Naive thymus-derived CD4-positive, alpha-beta T cell (primary cell): Measurements from ENCODE around the gene DOCK9. TPM values are rescaled to one million over a fixed set of nuclear protein-coding genes. Genes with fewer than 3 reads are reported as not detected.

Source experiments
- ATAC-seq: fragments of 150-1000 bp; cut with Tn5 transposase; 2 replicates; pipeline ENCODE4 v1.10.0; 2021; ENCODE audit warnings: mild to moderate bottlenecking, moderate library complexity
- CTCF ChIA-PET: fragments of 350-600 bp; sonication (Branson Sonifier 250); formaldehyde crosslinking; loops from one replicate; lab custom pipeline; 2021; ENCODE audit warnings: antibody characterized with exemption; lab: Charles Lee
- POLR2A ChIA-PET: fragments of 350-600 bp; sonication (Branson Sonifier 250); formaldehyde crosslinking; loops from one replicate; lab custom pipeline; 2021; ENCODE audit warnings: antibody characterized with exemption, inconsistent platforms; lab: Charles Lee
- DNase-seq, 9 donors: peaks; one replicate each; pipeline versions ENCODE4 v3.0.0 to v3.0.0-alpha.2; 2020 to 2022; ENCODE audit warnings: mixed read lengths in 1 of 9
- H3K27ac ChIP-seq: one replicate; pipeline ENCODE4 v1.7.0; 2013; ENCODE audit warnings: mild to moderate bottlenecking, low read depth, low read length, moderate library complexity
- H3K27me3 ChIP-seq, 2 donors: one replicate each; pipeline ENCODE4 v1.7.0; 2013; ENCODE audit warnings: low read length in 2 of 2, mild to moderate bottlenecking in 2 of 2, moderate library complexity in 2 of 2; ENCODE audit not compliant: control insufficient read depth in 2 of 2, insufficient read depth in 2 of 2
- H3K36me3 ChIP-seq, 3 experiments: 1 replicate in 2 of 3; 2 replicates in 1 of 3; pipeline ENCODE4 v1.7.0; 2013; ENCODE audit warnings: low read length in 3 of 3, mild to moderate bottlenecking in 3 of 3, moderate library complexity in 1 of 3; ENCODE audit not compliant: insufficient read depth in 3 of 3, control insufficient read depth in 2 of 3
- H3K4me1 ChIP-seq, 2 donors: one replicate each; pipeline ENCODE4 v1.7.0; 2013; ENCODE audit warnings: low read length in 2 of 2, mild to moderate bottlenecking in 2 of 2, moderate library complexity in 1 of 2; ENCODE audit not compliant: control insufficient read depth in 2 of 2, insufficient read depth in 2 of 2
- H3K4me3 ChIP-seq: 2 replicates; pipeline ENCODE4 v1.7.0; 2013; ENCODE audit warnings: mild to moderate bottlenecking, low read length
- H3K9me3 ChIP-seq, 3 experiments: 1 replicate in 2 of 3; 2 replicates in 1 of 3; pipeline ENCODE4 v1.7.0; 2013; ENCODE audit warnings: low read length in 3 of 3; ENCODE audit not compliant: control insufficient read depth in 2 of 3
- H3K27ac Mint-ChIP-seq, 9 donors: one replicate each; pipeline ENCODE4 v1.8.0; 2020 to 2022; ENCODE audit warnings: mixed read lengths in 9 of 9, mild to moderate bottlenecking in 8 of 9, moderate library complexity in 5 of 9, inconsistent platforms in 2 of 9
- H3K27me3 Mint-ChIP-seq, 5 donors: one replicate each; pipeline ENCODE4 v1.8.0; 2021 to 2022; ENCODE audit warnings: mixed read lengths in 5 of 5, mild to moderate bottlenecking in 1 of 5
- H3K36me3 Mint-ChIP-seq, 5 donors: one replicate each; pipeline ENCODE4 v1.8.0; 2020 to 2022; ENCODE audit warnings: mixed read lengths in 5 of 5, mild to moderate bottlenecking in 3 of 5, inconsistent platforms in 1 of 5
- H3K4me1 Mint-ChIP-seq, 7 donors: one replicate each; pipeline ENCODE4 v1.8.0; 2020 to 2022; ENCODE audit warnings: mixed read lengths in 7 of 7, mild to moderate bottlenecking in 3 of 7, inconsistent platforms in 1 of 7
- H3K4me3 Mint-ChIP-seq, 10 donors: one replicate each; pipeline ENCODE4 v1.8.0; 2020 to 2022; ENCODE audit warnings: mild to moderate bottlenecking in 10 of 10, mixed read lengths in 10 of 10, moderate library complexity in 6 of 10, inconsistent platforms in 2 of 10
- H3K9me3 Mint-ChIP-seq, 11 donors: one replicate each; pipeline ENCODE4 v1.8.0; 2020 to 2022; ENCODE audit warnings: mixed read lengths in 11 of 11, mild to moderate bottlenecking in 4 of 11, inconsistent platforms in 1 of 11, moderate library complexity in 1 of 11
- intact Hi-C, 2 donors: fragments of 100-400 bp; cut with micrococcal nuclease; formaldehyde crosslinking; loops; one replicate each; pipeline ENCODE4 v1.15.1; 2023
- polyA plus RNA-seq, 2 donors: library from polyadenylated mRNA; unstranded; fragments of 300-500 nt; fragmentation: Illumina TruSeq; gene quantifications; one replicate each; pipeline ENCODE4 v1.2.3, GENCODE V29; 2021
- total RNA-seq, 6 experiments: library from RNA in 5 of 6; stranded (reverse) in 5 of 6; gene quantifications; 1 replicate in 5 of 6; 2 replicates in 1 of 6; pipeline ENCODE4 v1.2.3 and lab custom pipeline; 2021 to 2026

DOCK9 gene
- total and polyA plus RNA-seq, 7 experiments from 2014 or later = 22.2 to 214 (median 122) TPM

DNA sequence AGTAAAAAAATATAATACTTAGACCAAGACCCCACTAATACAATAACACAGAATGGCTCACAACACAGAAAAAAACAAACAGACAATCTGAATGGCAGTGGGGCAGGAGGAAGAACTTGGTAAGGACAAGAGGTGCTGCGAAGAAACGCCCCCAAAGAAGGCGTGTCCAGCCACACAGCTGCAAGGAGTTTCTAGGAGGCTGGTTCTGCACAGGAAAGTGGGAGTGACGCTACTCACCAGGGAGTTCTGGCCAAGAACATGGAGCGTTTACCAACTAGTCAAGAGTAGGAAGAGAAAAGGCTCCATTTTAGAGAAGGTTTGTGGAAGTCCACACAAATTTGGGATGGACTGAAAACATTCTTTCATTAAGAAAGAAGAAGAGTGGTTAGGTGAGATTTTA lies 130.1 kb downstream of the DOCK9 start:
- H3K9me3 ChIP-seq = no peaks in the 10 kb centered on the region

DNA sequence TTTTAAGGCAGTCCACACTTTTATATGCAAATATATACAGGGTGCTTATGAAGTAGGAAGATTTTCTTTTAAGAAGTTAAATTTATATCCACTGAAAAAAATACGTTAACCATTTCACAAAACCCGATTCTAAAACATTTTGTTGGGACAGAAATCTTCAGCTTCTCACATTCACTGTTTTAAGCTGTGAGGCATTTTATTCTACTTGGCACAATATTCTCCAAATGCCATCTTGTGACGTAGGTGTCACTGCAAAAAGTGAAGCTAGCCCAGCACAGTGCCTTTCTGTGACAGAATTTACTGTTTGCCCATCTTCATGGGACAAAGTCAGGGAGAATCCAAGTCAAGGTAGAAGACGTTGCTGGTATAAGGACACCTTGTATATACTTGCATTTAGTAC lies 130.9 kb downstream of the DOCK9 start:
- DNase-seq = no peak
- Mint-ChIP-seq H3K27me3 (no peaks in the 10 kb centered on the region), H3K27ac (peak overlapping the region in 1 of 9 donors; percentile 79), H3K9me3 (no peaks in the 10 kb centered on the region), H3K4me3 (no peak overlapping the region), H3K36me3 (peaks cover 25 to 56% (median 36%) of the 10 kb centered on the region in 5 donors), H3K4me1 (peaks cover 1 to 10% (median 9%) of the 10 kb centered on the region in 7 donors)
- no peak overlapping the region for H3K27ac ChIP-seq
- no peak for ATAC-seq
- ChIA-PET POLR2A (no interaction called here), CTCF (no interaction called here)
- no peaks in the 10 kb centered on the region for H3K4me1 ChIP-seq
- intact Hi-C loops = loop anchor here in 1 of 2 donors (10.0 kb wide), 1 partner anchor 162 kb away; no protein-coding TSS in a partner anchor
- no peaks in the 10 kb centered on the region for H3K27me3 ChIP-seq
- H3K36me3 ChIP-seq = peaks cover 0 to 43% (median 5%) of the 10 kb centered on the region in 3 experiments
- H3K4me3 ChIP-seq = no peak overlapping the region
- no peaks in the 10 kb centered on the region for H3K9me3 ChIP-seq

More for the DNA sequence above, 130.1 kb downstream of the DOCK9 start:
- no peak for ATAC-seq
- Histone ChIP-seq H3K4me1 (no peaks in the 10 kb centered on the region), H3K4me3 (no peak overlapping the region), H3K27ac (no peak overlapping the region), H3K27me3 (no peaks in the 10 kb centered on the region), H3K36me3 (peaks cover 0 to 47% (median 5%) of the 10 kb centered on the region in 3 experiments)
- intact Hi-C loops = loop anchor here in 1 of 2 donors (10.0 kb wide), 1 partner anchor 163 kb away; no protein-coding TSS in a partner anchor
- ChIA-PET CTCF (no interaction called here), POLR2A (no interaction called here)
- no peak overlapping the region for H3K4me3 Mint-ChIP-seq
- peaks cover 1 to 8% (median 7%) of the 10 kb centered on the region in 7 donors for H3K4me1 Mint-ChIP-seq
- H3K27me3 Mint-ChIP-seq = no peaks in the 10 kb centered on the region
- peak overlapping the region in 4 of 9 donors; percentile 0 to 50 (median 8) for H3K27ac Mint-ChIP-seq
- no peaks in the 10 kb centered on the region for H3K9me3 Mint-ChIP-seq
- DNase-seq = no peak
- peaks cover 22 to 54% (median 41%) of the 10 kb centered on the region in 5 donors for H3K36me3 Mint-ChIP-seq

DNA sequence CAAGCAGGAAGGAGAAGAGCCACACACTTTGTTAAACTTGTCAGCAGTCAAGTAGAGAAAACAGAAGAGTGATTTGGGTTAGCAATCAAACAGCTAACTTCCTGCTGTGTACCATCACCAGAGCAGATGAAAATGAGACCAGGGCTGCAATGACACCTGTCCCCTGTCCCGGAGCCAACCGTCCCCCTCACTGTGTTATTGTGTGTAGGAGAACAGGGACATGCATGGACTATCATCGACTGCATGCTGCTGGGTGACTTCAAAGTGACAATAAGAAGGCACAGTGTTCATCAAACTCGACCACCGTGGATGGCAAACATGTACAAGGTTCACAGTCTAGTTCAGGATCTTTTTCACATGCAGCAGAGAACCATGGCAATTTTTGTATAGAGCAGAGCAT lies 131.3 kb downstream of the DOCK9 start:
- CTCF ChIA-PET = no interaction called here
- Mint-ChIP-seq H3K9me3 (no peaks in the 10 kb centered on the region), H3K27me3 (no peaks in the 10 kb centered on the region), H3K4me3 (no peak overlapping the region), H3K36me3 (peaks cover 25 to 56% (median 36%) of the 10 kb centered on the region in 5 donors), H3K27ac (peak overlapping the region in 4 of 9 donors; percentile 6 to 79 (median 44)), H3K4me1 (peaks cover 1 to 10% (median 9%) of the 10 kb centered on the region in 7 donors)
- Histone ChIP-seq H3K27me3 (no peaks in the 10 kb centered on the region), H3K4me1 (no peaks in the 10 kb centered on the region), H3K4me3 (no peak overlapping the region), H3K36me3 (peaks cover 0 to 41% (median 5%) of the 10 kb centered on the region in 3 experiments), H3K27ac (no peak overlapping the region), H3K9me3 (no peaks in the 10 kb centered on the region)
- no peak for ATAC-seq
- intact Hi-C loops = loop anchor here in 1 of 2 donors (10.0 kb wide), 1 partner anchor 162 kb away; no protein-coding TSS in a partner anchor
- POLR2A ChIA-PET = no interaction called here
- DNase-seq = no peak

DNA sequence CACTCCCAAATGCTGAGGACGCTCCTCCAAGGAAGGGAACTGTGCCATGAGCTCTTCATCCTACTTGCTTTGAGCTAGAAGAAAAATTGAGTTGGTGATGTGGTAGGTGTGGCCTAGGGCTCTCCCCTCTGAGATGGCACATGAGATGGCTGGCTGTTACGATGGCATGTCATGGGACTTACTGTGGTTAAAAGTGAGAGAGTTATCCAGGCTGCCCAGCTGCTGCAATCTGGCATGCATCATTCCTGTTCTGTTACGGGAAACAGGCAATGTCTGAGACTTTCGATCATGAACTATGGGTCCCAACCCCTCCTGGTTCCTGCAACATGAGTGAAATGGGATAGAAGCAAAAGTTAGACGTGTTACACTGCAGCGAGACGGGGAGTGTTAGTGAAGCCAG lies 132.1 kb downstream of the DOCK9 start:
- no peaks in the 10 kb centered on the region for H3K27me3 ChIP-seq
- H3K9me3 ChIP-seq = no peaks in the 10 kb centered on the region
- H3K27me3 Mint-ChIP-seq = no peaks in the 10 kb centered on the region
- H3K36me3 ChIP-seq = peaks cover 0 to 34% (median 5%) of the 10 kb centered on the region in 3 experiments
- peak overlapping the region in 3 of 9 donors; percentile 57 to 67 (median 67) for H3K27ac Mint-ChIP-seq
- ATAC-seq (no peak), DNase-seq (no peak)
- H3K4me3 ChIP-seq = no peak overlapping the region
- H3K4me3 Mint-ChIP-seq = no peak overlapping the region
- H3K36me3 Mint-ChIP-seq = peaks cover 22 to 52% (median 29%) of the 10 kb centered on the region in 5 donors
- ChIA-PET CTCF (interaction anchor here (1.0 kb wide), 1 partner anchor 188 kb away, joined by 4 read pairs; no protein-coding TSS in a partner anchor), POLR2A (no interaction called here)
- no peaks in the 10 kb centered on the region for H3K4me1 ChIP-seq
- no peak overlapping the region for H3K27ac ChIP-seq
- intact Hi-C loops = loop anchor here in 1 of 2 donors (10.0 kb wide), 1 partner anchor 161 kb away; no protein-coding TSS in a partner anchor
- H3K4me1 Mint-ChIP-seq = peaks cover 0 to 10% (median 9%) of the 10 kb centered on the region in 7 donors
- H3K9me3 Mint-ChIP-seq = no peaks in the 10 kb centered on the region

DNA sequence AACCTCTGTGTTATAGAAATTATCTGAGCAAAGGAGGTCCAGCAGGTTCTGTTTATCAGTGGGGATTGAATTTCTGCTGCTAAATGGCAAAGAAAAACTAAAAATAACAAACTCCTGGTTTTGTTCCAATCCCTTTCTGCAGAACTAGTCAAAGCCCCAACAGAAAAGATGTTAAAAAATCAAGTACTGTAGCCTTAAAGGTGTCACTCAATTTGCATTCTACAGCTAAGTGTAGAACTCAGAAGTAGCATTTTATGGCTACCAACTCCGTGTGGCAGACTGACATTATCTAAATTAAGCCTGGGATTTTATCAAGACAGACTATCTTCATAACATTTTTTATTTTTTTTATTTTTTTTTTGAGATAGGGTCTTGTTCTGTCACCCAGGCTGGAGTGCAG lies 133.8 kb downstream of the DOCK9 start:
- CTCF ChIA-PET = no interaction called here
- H3K4me3 ChIP-seq = no peak overlapping the region
- POLR2A ChIA-PET = interaction anchor here (0.7 kb wide), 2 partner anchors 141 to 1885 kb away, joined by 4 to 7 read pairs; no protein-coding TSS in a partner anchor
- Mint-ChIP-seq H3K9me3 (no peaks in the 10 kb centered on the region), H3K27ac (no peak overlapping the region), H3K4me1 (peaks cover 0 to 12% (median 9%) of the 10 kb centered on the region in 7 donors), H3K4me3 (no peak overlapping the region), H3K27me3 (no peaks in the 10 kb centered on the region), H3K36me3 (peaks cover 22 to 47% (median 26%) of the 10 kb centered on the region in 5 donors)
- peaks cover 0 to 34% (median 5%) of the 10 kb centered on the region in 3 experiments for H3K36me3 ChIP-seq
- H3K27me3 ChIP-seq = no peaks in the 10 kb centered on the region
- H3K4me1 ChIP-seq = no peaks in the 10 kb centered on the region
- ATAC-seq (no peak), DNase-seq (no peak)
- no peaks in the 10 kb centered on the region for H3K9me3 ChIP-seq
- intact Hi-C loops = loop anchor here (5.0 to 10.0 kb wide), 3 partner anchors 159 to 987 kb away; no protein-coding TSS in a partner anchor
- no peak overlapping the region for H3K27ac ChIP-seq

DNA sequence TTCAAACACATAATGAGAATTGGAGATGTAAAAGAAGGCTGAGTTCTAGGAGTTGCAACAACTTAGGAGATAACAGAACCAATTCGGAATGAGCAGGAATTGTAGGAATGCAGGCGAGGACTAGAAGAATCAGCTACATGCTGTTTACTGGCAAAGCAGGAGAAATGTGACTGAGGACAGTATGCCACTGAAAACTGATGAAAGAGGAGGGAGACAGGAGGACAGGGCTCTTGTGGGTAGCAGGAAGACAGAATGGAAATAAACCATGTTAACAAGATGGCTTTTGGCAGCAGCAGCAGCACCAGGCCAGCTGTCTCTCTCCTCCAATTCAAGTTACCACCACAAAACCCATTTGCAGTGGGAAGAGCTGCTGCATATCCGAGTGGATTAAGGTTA lies 134.4 kb downstream of the DOCK9 start:
- H3K36me3 ChIP-seq = peaks cover 0 to 34% (median 3%) of the 10 kb centered on the region in 3 experiments
- no peaks in the 10 kb centered on the region for H3K9me3 ChIP-seq
- peak overlapping the region in 2 of 9 donors; percentile 22 to 55 for H3K27ac Mint-ChIP-seq
- no peaks in the 10 kb centered on the region for H3K4me1 ChIP-seq
- H3K4me1 Mint-ChIP-seq = peaks cover 0 to 12% (median 9%) of the 10 kb centered on the region in 7 donors
- H3K27ac ChIP-seq = no peak overlapping the region
- DNase-seq = no peak
- intact Hi-C loops = loop anchor here (1.0 to 10.0 kb wide), 5 partner anchors 159 to 986 kb away; no protein-coding TSS in a partner anchor
- ChIA-PET CTCF (interaction anchor here (1.2 to 1.7 kb wide), 2 partner anchors 12 to 14 kb away, joined by 3 to 5 read pairs; no protein-coding TSS in a partner anchor), POLR2A (interaction anchor here (0.7 kb wide), 2 partner anchors 142 to 1886 kb away, joined by 4 to 7 read pairs; no protein-coding TSS in a partner anchor)
- H3K4me3 ChIP-seq = no peak overlapping the region
- no peaks in the 10 kb centered on the region for H3K27me3 ChIP-seq
- no peaks in the 10 kb centered on the region for H3K9me3 Mint-ChIP-seq
- peaks cover 22 to 53% (median 26%) of the 10 kb centered on the region in 5 donors for H3K36me3 Mint-ChIP-seq
- H3K4me3 Mint-ChIP-seq = no peak overlapping the region
- no peaks in the 10 kb centered on the region for H3K27me3 Mint-ChIP-seq
- ATAC-seq = no peak
